ENCODE measurements around the gene CD320. TPM values are rescaled to one million over a fixed set of nuclear protein-coding genes. Genes with fewer than 3 reads are reported as not detected.
"Not testable (repeated sequence)": the region's sequence is repeated elsewhere in the genome, so short reads cannot be mapped to it uniquely, and the experiment has no call there.

The CD320 gene
- total and polyA plus RNA-seq, 3 donors from 2014 or later, result 61.2 to 88.3 (median 65.8) TPM

DNA sequence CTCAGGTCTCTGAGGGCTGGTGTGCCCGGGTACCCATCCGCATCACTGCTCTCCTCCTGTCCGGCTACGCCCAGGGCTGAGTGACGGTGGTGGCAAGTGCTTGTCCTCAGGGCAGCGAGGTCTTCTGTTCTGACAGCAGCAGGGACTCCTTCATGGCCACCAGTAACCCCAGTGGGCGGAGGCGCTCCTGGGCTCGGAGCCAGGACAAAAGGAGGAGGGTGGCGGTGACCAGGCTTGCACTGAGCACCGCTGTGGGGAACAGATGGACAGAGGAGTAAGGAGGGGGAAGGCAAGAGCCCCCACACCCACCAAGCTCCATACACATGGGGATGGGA lies 5.8 kb downstream of the CD320 start:
- Histone ChIP-seq H3K36me3 (ENCODE audit: low read depth, missing control alignments) (no peaks in the 10 kb centered on the region), H3K9me3 (no peaks in the 10 kb centered on the region), H3K4me1 (peaks cover 1% of the 10 kb centered on the region), H3K27me3 (no peaks in the 10 kb centered on the region), H3K4me3 (no peak overlapping the region), H3K27ac (no peak overlapping the region)
- 56% methylated on average over 11 of the region's 11 CpGs; no CpG with 5 or more reads in 1 of the 2 donors for WGBS, 2 donors
- peak; percentile 63 for DNase-seq
- intact Hi-C loops (cut with DNase I; ENCODE audit: low total_unique reads), result no loop called here
- TF ChIP-seq, protein P1, sequence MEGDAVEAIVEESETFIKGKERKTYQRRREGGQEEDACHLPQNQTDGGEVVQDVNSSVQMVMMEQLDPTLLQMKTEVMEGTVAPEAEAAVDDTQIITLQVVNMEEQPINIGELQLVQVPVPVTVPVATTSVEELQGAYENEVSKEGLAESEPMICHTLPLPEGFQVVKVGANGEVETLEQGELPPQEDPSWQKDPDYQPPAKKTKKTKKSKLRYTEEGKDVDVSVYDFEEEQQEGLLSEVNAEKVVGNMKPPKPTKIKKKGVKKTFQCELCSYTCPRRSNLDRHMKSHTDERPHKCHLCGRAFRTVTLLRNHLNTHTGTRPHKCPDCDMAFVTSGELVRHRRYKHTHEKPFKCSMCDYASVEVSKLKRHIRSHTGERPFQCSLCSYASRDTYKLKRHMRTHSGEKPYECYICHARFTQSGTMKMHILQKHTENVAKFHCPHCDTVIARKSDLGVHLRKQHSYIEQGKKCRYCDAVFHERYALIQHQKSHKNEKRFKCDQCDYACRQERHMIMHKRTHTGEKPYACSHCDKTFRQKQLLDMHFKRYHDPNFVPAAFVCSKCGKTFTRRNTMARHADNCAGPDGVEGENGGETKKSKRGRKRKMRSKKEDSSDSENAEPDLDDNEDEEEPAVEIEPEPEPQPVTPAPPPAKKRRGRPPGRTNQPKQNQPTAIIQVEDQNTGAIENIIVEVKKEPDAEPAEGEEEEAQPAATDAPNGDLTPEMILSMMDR (IDR thresholded peaks at IDR 0.05), result no peak
- TF ChIP-seq POLR2A (IDR thresholded peaks at IDR 0.05), result no peak

DNA sequence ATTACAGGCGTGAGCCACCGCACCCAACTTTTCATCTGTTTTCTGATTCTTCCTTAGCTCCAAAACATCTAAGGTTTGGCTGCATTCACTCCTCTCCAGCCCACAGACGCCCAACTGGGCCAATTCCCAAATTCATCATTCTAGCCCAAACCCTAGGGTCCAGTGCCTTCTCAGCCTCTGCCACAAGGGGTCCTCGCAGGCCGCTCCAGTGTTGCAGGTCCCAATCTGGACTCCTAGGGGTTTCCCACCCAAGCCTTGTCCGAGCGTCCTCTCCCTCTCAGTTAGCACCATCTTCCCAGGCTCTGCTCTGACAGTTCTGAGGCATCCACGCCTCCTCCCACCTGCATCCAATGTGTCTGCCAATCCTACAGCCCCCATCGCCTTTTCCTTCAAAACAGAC lies 16.8 kb downstream of the CD320 start:
- DNase-seq; H3K4me3 ChIP-seq; intact Hi-C loops (cut with DNase I; ENCODE audit: low total_unique reads); H3K4me1 ChIP-seq; H3K27me3 ChIP-seq; H3K27ac ChIP-seq; H3K36me3 ChIP-seq (ENCODE audit: low read depth, missing control alignments); H3K9me3 ChIP-seq: not testable (repeated sequence)
- no CpG with 5 or more reads among the region's 9 CpGs for WGBS, 2 donors

DNA sequence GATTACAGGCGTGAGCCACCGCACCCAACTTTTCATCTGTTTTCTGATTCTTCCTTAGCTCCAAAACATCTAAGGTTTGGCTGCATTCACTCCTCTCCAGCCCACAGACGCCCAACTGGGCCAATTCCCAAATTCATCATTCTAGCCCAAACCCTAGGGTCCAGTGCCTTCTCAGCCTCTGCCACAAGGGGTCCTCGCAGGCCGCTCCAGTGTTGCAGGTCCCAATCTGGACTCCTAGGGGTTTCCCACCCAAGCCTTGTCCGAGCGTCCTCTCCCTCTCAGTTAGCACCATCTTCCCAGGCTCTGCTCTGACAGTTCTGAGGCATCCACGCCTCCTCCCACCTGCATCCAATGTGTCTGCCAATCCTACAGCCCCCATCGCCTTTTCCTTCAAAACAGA lies 31.6 kb downstream of the CD320 start:
- H3K36me3 ChIP-seq (ENCODE audit: low read depth, missing control alignments); H3K4me1 ChIP-seq; intact Hi-C loops (cut with DNase I; ENCODE audit: low total_unique reads); H3K9me3 ChIP-seq; DNase-seq; H3K27ac ChIP-seq; H3K27me3 ChIP-seq; H3K4me3 ChIP-seq: not testable (repeated sequence)
- WGBS, 2 donors, result no CpG with 5 or more reads among the region's 9 CpGs

DNA sequence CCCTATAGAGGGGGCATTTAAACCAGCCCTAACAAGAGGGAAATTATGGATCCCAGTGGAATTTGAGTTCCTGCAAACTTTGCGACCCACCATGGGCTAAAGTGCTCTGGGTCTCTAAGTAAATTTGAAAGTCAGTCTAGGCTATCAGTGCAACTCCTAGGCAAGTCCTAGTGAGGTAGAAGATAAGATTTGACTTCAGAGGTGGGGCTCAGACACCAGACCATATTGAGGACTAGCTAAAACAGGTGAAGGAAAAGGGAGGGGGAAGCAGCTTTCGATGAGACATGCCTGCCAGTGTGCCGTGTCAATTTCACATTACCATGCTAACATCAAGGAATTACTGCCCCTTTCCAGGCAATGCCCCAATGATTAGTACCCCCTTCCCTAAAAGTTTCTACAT lies 38.4 kb downstream of the CD320 start:
- Histone ChIP-seq H3K27ac (no peak overlapping the region), H3K36me3 (ENCODE audit: low read depth, missing control alignments) (no peaks in the 10 kb centered on the region), H3K9me3 (no peaks in the 10 kb centered on the region), H3K4me1 (no peaks in the 10 kb centered on the region), H3K4me3 (no peak overlapping the region), H3K27me3 (no peaks in the 10 kb centered on the region)
- no peak for TF ChIP-seq POLR2A (IDR thresholded peaks at IDR 0.05)
- TF ChIP-seq, protein P1 (IDR thresholded peaks at IDR 0.05), result no peak
- WGBS, 2 donors, result 95% methylated on average over 3 of the region's 3 CpGs
- DNase-seq, result no peak
- intact Hi-C loops (cut with DNase I; ENCODE audit: low total_unique reads), result no loop called here

DNA sequence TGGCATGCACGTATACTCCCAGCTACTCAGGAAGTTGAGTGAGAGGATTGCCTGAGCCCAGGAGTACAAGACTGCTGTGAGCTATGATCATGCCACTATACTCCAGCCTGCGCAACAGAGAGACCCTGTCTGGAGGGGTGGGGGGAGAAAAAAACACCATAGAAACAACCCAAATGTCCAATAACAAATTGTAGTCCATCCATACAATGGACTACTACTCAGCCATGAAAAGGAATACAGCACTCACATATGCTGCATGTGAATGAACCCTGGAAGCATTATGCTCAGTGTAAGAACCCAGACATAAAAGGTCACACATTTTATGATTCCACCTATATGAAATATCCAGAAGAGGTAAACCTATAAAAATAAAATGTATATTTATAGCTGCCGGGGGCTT lies 42.3 kb downstream of the CD320 start:
- 83 to 88% methylated on average over 3 of the region's 3 CpGs for WGBS, 2 donors
- H3K27ac ChIP-seq, result no peak overlapping the region
- no peaks in the 10 kb centered on the region for H3K36me3 ChIP-seq (ENCODE audit: low read depth, missing control alignments)
- peak; percentile 4 for DNase-seq
- H3K4me3 ChIP-seq, result no peak overlapping the region
- no peaks in the 10 kb centered on the region for H3K4me1 ChIP-seq
- intact Hi-C loops (cut with DNase I; ENCODE audit: low total_unique reads), result no loop called here
- no peaks in the 10 kb centered on the region for H3K9me3 ChIP-seq
- H3K27me3 ChIP-seq, result no peaks in the 10 kb centered on the region
- no peak for TF ChIP-seq POLR2A (IDR thresholded peaks at IDR 0.05)
- TF ChIP-seq, protein P1 (IDR thresholded peaks at IDR 0.05), result no peak

DNA sequence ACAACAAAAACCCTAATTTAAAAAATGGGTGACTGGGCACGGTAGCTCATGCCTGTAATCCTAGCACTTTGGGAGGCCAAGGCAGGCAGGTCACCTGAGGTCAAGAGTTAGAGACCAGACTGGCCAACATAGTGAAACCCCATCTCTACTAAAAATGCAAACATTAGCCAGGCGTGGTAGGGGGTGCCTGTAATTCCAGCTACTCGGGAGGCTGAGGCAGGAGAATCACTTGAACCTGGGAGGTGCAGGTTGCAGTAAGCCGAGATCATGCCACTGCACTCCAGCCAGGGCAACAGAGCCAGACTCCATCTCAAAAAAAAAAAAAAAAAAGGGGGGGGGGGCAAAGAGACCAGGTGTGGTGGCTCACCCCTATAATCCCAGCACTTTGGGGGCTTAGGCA lies 43.9 kb downstream of the CD320 start:
- peak; percentile 2 for DNase-seq
- H3K27me3 ChIP-seq; H3K4me1 ChIP-seq; H3K9me3 ChIP-seq; H3K36me3 ChIP-seq (ENCODE audit: low read depth, missing control alignments); H3K4me3 ChIP-seq; H3K27ac ChIP-seq; intact Hi-C loops (cut with DNase I; ENCODE audit: low total_unique reads): not testable (repeated sequence)
- 92 to 94% methylated on average over 4 of the region's 4 CpGs for WGBS, 2 donors
